ENCODE data around the gene MAP4K3.

- TF ChIP-seq, protein P1, sequence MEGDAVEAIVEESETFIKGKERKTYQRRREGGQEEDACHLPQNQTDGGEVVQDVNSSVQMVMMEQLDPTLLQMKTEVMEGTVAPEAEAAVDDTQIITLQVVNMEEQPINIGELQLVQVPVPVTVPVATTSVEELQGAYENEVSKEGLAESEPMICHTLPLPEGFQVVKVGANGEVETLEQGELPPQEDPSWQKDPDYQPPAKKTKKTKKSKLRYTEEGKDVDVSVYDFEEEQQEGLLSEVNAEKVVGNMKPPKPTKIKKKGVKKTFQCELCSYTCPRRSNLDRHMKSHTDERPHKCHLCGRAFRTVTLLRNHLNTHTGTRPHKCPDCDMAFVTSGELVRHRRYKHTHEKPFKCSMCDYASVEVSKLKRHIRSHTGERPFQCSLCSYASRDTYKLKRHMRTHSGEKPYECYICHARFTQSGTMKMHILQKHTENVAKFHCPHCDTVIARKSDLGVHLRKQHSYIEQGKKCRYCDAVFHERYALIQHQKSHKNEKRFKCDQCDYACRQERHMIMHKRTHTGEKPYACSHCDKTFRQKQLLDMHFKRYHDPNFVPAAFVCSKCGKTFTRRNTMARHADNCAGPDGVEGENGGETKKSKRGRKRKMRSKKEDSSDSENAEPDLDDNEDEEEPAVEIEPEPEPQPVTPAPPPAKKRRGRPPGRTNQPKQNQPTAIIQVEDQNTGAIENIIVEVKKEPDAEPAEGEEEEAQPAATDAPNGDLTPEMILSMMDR (IDR thresholded peaks at IDR 0.05) = no peak
- TF ChIP-seq SIN3A (IDR thresholded peaks at IDR 0.05; ENCODE audit: borderline replicate concordance, insufficient read depth, low read depth, low read length) (no peak), POLR2AphosphoS5 (IDR thresholded peaks at IDR 0.05; ENCODE audit: low read depth, low read length) (no peak)
- TF ChIP-seq, protein P2, sequence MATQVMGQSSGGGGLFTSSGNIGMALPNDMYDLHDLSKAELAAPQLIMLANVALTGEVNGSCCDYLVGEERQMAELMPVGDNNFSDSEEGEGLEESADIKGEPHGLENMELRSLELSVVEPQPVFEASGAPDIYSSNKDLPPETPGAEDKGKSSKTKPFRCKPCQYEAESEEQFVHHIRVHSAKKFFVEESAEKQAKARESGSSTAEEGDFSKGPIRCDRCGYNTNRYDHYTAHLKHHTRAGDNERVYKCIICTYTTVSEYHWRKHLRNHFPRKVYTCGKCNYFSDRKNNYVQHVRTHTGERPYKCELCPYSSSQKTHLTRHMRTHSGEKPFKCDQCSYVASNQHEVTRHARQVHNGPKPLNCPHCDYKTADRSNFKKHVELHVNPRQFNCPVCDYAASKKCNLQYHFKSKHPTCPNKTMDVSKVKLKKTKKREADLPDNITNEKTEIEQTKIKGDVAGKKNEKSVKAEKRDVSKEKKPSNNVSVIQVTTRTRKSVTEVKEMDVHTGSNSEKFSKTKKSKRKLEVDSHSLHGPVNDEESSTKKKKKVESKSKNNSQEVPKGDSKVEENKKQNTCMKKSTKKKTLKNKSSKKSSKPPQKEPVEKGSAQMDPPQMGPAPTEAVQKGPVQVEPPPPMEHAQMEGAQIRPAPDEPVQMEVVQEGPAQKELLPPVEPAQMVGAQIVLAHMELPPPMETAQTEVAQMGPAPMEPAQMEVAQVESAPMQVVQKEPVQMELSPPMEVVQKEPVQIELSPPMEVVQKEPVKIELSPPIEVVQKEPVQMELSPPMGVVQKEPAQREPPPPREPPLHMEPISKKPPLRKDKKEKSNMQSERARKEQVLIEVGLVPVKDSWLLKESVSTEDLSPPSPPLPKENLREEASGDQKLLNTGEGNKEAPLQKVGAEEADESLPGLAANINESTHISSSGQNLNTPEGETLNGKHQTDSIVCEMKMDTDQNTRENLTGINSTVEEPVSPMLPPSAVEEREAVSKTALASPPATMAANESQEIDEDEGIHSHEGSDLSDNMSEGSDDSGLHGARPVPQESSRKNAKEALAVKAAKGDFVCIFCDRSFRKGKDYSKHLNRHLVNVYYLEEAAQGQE (IDR thresholded peaks at IDR 0.05; ENCODE audit: insufficient read depth in 1 of 2, low read depth in 2 of 2, low read length in 1 of 2) = no peak
Measured at GRCh38 chr2:39408351-39409136, 28.5 kb downstream of the MAP4K3 start.

Measured in Panc1 (cell line).